HG03460 (cell line): ENCODE measurements around the gene REXO4.
"Not testable (repeated sequence)": the region's sequence is repeated elsewhere in the genome, so short reads cannot be mapped to it uniquely, and the experiment has no call there.

Source experiments
- ATAC-seq: cut with Tn5 transposase; IDR thresholded peaks from one replicate; pipeline ENCODE4 v1.9.1; 2021; ENCODE audit not compliant: unreplicated experiment

REXO4 gene

GRCh38 chr9:133390713-133391112 is 27.1 kb downstream of the REXO4 start:
- no peak for ATAC-seq

- no peak for ATAC-seq
Measured at GRCh38 chr9:133389562-133389961, 28.2 kb downstream of the REXO4 start.

DNA sequence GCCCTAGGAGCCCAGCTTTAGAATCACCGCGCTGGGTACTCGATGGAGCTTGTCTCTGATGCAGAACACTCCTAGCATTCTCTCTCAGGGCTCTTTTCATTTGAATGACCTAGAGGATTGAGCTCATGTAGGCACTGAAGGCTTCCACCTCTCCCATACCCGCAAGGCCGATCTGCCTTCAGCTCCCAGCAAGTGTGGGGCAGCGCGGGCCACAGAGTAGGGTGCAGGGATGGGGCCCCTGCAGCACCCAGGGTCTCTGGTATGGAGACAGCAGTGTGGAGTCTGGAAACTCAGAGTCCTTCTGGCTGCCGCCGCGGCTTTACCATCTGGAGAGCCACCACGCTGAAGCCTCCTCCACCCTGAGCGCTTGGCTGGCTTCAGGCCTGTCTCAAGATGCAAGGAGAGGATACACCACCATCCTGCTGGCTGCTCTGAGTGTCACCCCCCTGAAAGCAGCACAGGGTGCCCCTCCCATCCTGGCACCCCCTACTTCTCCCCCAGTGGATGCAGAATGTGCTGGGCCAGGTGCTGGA is 28.7 kb downstream of the REXO4 start:
- no peak for ATAC-seq

GRCh38 chr9:133387680-133388079 is 30.1 kb downstream of the REXO4 start:
- ATAC-seq = no peak

GRCh38 chr9:133386338-133386737 is 31.5 kb downstream of the REXO4 start:
- no peak for ATAC-seq

DNA sequence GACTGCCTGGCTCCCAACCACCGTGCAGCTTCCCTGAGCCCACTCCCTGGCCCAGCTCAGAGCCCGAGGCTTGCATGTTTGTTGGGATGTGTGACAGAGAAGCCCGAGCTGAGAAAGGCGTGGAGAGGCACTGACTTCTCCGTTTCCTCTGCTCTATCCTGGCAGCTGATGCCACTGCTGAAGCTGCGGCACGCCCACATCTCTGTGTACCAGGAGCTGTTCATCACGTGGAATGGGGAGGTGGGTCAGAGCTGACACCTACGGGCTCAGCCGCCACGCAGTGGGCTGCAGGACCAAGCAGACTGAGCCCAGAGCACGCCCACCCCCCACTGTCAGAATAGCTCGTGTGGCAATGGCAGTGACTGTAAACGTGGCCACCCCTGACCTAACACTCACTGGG is 32.4 kb downstream of the REXO4 start:
- ATAC-seq = no peak

DNA sequence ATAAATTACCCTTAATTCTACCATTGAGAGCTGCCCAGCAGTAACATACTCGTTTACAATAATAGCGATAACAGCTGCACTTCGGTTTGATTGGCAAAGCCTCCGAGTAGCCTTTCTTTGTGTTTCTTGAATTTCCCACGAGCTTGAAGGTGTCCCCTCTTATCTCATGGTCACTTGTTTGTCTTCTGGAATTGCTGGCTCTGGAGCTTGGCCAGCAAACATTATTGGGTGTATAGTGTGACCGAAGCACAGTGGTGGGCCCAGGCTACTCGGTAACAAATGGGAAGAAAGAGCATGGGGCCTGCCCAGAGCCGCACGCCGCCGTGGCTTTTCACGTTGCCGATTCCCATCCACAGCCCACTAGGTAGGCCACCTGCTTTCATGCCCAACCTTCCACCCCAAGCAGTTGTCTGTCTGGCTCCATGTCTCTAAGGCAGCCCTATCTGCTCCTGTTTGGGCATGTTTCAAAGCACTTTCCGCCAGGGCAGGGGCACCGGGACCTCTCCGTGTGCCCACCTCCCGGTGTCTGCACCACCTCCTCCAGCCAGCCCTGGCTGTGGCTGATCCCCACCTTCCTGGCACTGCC is 33.0 kb downstream of the REXO4 start:
- ATAC-seq = no peak

GRCh38 chr9:133383438-133383837 is 34.4 kb downstream of the REXO4 start:
- ATAC-seq = no peak

GRCh38 chr9:133382507-133383141 is 35.2 kb downstream of the REXO4 start:
- no peak for ATAC-seq

DNA sequence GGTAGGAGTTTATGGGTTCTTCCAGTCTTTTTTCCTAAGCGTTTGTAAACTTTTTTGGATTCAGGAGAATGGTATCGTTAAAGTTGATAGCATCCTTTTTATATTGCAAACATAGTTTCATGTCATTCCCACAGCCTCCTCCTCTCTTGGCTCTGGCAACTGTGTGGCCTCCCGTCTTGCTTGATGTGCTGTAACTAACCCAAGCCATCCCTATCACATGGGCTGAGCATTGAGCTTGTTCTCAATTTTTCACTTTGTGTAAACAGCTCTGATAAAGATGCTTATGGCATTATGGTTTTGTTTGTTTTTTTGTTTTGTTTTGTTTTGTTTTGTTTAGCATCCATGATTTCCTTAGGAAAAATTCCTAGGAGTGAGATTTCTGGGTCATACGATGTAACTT is 37.1 kb downstream of the REXO4 start:
- no peak for ATAC-seq

GRCh38 chr9:133379153-133380086 is 38.4 kb downstream of the REXO4 start:
- ATAC-seq = no peak

- no peak for ATAC-seq
Measured at GRCh38 chr9:133378408-133378962, 39.3 kb downstream of the REXO4 start.

DNA sequence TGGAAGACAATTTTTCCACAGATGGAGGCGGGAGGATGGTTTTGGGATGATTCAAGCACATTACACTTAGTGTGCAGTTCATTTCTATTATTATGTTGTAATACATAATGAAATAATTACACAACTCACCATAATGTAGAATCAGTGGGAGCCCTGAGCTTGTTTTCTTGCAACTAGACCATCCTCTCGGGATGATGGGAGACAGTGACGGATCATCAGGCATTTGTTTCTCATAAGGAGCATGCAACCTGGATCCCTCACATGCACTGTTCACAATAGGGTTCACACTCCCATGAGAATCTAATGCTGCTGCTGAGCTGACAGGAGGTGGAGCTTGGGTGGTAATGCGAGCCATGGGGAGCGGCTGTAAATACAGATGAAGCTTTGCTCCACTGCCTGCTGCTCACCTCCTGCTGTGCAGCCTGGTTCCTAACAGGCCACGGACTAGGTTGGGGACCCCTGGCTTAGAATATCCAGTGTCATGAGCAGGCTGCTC is 40.0 kb downstream of the REXO4 start:
- ATAC-seq = no peak

DNA sequence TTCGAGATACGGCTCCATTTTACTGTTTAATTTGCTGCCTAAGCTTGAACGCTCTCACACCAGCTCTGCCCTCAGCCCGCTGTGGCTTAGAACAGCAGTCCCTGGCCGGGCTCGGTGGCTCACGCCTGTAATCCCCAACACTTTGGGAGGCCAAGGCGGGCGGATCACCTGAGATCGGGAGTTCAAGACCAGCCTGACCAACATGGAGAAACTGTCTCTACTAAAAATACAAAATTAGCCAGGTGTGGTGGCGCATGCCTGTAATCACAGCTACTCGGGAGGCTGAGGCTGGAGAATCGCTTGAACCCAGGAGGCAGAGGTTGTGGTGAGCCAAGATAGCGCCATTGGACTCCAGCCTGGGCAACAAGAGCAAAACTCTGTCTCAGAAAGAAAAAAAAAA is 40.5 kb downstream of the REXO4 start:
- ATAC-seq = not testable (repeated sequence)

DNA sequence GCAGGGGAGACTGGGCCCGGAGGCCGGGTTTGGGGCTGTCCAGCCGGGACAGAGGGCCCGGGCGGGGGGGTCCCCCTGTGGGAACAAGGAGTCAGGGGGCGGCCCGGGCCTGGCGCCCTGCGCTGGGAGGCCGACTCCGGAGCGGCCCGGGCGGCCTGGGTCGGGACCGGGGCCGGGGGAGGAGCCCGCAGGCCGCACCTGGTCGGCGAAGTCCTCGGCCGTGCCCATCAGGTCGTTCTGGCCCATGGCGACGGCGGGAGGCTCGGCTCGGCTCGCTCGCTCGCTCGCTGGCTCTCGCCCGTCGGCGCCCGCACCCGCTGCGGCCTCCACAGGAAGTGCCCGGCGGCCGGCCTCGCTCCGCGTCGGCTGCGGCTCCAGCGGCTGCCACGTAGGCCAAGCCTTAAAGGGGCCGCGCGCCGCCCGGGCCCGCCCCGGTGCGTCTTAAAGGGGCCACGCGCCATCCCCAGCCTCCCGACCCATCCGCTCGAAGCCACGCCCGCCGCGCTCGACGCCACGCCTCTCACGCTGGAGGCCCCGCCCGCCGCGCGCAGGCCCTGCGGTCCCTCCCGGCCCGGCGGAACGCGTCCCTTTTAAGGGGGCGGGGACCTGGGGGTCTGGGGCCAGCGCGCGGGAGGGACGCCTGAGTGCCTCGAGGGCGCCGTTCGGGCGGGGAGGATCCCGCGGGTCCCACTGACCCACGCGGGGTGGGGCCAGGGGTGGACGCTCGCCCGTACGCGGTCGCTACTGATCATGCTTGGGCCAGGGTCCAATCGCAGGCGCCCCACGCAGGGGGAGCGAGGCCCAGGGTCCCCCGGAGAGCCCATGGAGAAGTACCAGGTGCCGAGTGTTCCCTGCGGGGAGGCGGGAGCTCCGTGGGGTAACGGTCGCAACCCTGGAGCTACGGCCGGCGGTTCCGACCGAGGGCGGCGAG is 41.8 kb downstream of the REXO4 start, which contains the start of the genes STKLD1 and SURF4:
TSS of gene STKLD1 (plus strand) at position 643 of the 931 bp plus-strand sequence. CDS start at position 751, 108 bp downstream.
TSS of gene SURF4 (minus strand) at position 337 of the 931 bp plus-strand sequence. CDS start at position 246, 91 bp downstream.
- peak; percentile 82 for ATAC-seq

GRCh38 chr9:133375116-133375723 is 42.6 kb downstream of the REXO4 start:
- ATAC-seq = peak; percentile 7

GRCh38 chr9:133374612-133375115 is 43.1 kb downstream of the REXO4 start:
- ATAC-seq = no peak

DNA sequence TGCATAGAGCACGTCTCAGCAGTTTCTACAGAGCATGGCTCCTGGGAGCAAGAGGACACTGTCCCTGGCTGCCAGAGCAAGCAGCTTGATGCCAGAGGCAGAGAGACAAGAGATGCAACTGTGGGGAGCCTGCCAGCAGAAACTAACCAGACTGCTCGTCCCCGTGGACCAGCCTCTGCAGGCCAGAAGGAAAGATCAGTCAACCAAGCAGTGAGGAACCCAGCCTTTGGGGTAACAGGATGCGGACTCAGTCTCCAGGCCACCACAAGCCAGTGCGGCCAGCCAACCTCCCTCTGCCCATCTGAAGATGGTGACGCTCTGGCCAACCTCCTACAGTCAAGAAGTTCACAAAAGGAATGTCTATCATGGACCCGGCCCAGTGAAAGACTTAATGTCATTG is 45.7 kb downstream of the REXO4 start:
- ATAC-seq = no peak

DNA sequence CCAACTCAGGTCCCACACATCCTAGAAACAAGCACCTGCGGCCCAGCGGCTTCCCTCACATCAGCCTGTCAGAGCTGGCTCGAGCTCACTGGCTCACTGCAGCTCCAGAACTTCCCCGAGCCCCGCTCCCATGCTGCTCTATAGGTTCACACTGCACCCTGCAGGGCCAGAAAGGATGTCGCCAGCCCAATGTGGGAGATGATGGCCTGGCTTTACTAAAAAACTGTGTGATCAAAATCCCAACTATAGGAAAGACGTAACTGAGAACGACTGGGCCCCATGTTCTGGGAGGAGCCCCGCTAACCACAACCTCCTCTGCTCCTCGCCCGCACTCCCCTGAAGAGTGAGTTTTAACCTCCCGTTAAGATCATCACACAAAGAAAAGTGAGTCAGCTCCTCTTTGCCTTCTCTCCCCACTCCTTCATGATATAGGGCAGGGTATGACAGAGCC is 46.5 kb downstream of the REXO4 start:
- no peak for ATAC-seq
